IgD-negative memory B cell (primary cell): ENCODE results near the gene ENO4. TPM values are rescaled to one million over a fixed set of nuclear protein-coding genes. Genes with fewer than 3 reads are reported as not detected.
A peak's percentile ranks its signal among the peaks of the same experiment; 100 is the strongest.

Experiments
- H3K27ac Mint-ChIP-seq, 3 donors: one replicate each; pipeline ENCODE4 v1.8.0; 2020 to 2022; ENCODE audit warnings: mild to moderate bottlenecking in 3 of 3, mixed read lengths in 3 of 3, moderate library complexity in 1 of 3
- H3K27me3 Mint-ChIP-seq: one replicate; pipeline ENCODE4 v1.8.0; 2021; ENCODE audit warnings: mixed read lengths
- H3K36me3 Mint-ChIP-seq: one replicate; pipeline ENCODE4 v1.8.0; 2020; ENCODE audit warnings: mild to moderate bottlenecking, mixed read lengths
- H3K4me1 Mint-ChIP-seq, 3 donors: one replicate each; pipeline ENCODE4 v1.8.0; 2020 to 2022; ENCODE audit warnings: mixed read lengths in 3 of 3, mild to moderate bottlenecking in 1 of 3
- H3K4me3 Mint-ChIP-seq, 4 donors: one replicate each; pipeline ENCODE4 v1.8.0; 2020 to 2022; ENCODE audit warnings: mild to moderate bottlenecking in 4 of 4, mixed read lengths in 4 of 4, moderate library complexity in 3 of 4
- H3K9me3 Mint-ChIP-seq, 3 donors: one replicate each; pipeline ENCODE4 v1.8.0; 2020 to 2021; ENCODE audit warnings: mixed read lengths in 3 of 3, mild to moderate bottlenecking in 1 of 3
- polyA plus RNA-seq: library from polyadenylated mRNA; unstranded; fragments of 300-500 nt; fragmentation: Illumina TruSeq; gene quantifications from one replicate; pipeline ENCODE4 v1.2.3, GENCODE V29; 2021

ENO4 gene, protein sequence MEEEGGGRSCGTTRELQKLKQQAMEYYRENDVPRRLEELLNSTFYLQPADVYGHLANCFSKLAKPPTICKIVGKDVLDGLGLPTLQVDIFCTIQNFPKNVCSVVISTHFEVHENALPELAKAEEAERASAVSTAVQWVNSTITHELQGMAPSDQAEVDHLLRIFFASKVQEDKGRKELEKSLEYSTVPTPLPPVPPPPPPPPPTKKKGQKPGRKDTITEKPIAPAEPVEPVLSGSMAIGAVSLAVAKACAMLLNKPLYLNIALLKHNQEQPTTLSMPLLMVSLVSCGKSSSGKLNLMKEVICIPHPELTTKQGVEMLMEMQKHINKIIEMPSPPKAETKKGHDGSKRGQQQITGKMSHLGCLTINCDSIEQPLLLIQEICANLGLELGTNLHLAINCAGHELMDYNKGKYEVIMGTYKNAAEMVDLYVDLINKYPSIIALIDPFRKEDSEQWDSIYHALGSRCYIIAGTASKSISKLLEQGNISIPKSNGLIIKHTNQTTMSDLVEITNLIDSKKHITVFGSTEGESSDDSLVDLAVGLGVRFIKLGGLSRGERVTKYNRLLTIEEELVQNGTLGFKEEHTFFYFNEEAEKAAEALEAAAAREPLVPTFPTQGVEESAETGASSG
- 0.45 TPM for polyA plus RNA-seq

DNA sequence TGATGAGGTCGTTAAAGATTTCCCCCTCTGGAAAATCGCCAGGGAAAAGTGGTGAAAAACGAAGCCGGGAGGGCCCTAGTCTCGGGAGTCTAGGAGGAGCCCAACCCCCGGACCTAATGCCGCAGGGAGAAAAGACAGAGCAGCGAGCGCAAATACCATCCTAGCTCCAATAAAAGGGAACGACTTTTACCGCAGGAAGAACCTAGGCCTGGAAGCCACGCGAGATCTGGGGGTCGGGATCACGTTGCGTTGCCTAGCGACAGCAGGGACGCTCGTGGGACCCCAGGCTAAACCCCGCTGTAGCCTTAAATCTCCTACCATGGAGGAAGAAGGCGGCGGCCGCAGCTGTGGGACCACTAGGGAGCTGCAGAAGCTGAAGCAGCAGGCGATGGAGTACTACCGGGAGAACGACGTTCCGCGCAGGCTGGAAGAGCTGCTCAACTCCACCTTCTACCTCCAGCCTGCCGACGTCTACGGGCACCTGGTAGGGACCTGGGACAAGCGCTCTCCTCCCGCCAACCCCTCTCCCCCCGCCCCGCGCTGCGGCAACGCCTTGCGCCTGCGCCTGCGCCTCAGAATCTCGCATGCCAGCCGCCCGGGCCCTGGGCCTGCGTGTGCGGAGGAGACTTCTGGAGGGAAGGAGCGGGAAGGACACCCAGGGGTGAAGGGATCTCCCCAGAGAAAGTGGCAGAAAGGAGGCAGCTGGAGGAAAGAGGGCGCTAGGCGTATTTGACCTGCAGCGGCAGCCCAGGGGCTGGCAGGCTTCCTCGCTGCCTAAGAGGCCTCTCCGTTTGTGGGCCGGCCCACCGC lies at the start of gene ENO4:
Gene ENO4, plus strand, starts transcription at position 252 of the 810 bp plus-strand sequence. Its CDS starts 68 bp downstream, at position 320.
- H3K4me1 Mint-ChIP-seq, result peaks cover 0 to 40% (median 14%) of the 10 kb centered on the region in 3 donors
- peaks cover 5% of the 10 kb centered on the region for H3K27me3 Mint-ChIP-seq
- H3K4me3 Mint-ChIP-seq, result peak within 1 kb of the TSS; percentile 70 to 93 (median 90)
- H3K36me3 Mint-ChIP-seq, result no peaks in the 10 kb centered on the region
- H3K9me3 Mint-ChIP-seq, result no peaks in the 10 kb centered on the region
- H3K27ac Mint-ChIP-seq, result peak within 1 kb of the TSS; percentile 65 to 99 (median 98)

DNA sequence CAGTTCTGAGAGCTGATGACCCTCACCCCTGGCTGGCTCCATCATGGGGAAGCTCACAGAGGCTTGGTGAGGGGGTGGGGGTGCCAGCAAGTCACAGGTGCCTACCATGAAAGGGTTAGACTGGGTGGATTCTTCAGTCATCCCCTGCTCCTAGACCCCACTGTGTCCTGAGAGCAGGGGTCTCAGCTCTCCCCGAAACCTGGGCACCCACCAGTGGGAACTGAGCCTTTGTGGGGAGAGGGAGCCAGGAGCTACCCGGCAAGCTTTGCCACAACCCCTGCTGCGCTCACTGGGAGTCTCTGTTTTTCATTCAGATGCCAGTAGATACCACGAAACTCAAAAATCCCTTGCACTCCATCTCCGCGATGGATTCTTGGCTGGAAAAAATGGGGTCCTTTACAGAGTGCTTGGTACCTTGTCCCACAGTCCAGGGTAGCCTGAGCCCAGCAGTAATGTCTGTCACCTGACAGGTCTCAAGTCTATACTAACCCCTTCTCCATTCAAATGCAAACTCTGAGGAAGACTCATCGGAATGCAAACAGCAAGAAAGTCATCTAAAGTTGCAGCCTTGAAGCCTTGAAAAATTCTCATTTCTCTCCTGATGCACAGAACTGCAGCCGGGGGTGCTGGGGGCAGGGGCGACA lies 48.9 kb upstream of the ENO4 start:
- Mint-ChIP-seq H3K9me3 (peaks cover 0 to 1% (median 0%) of the 10 kb centered on the region in 3 donors), H3K4me3 (no peak overlapping the region), H3K36me3 (no peaks in the 10 kb centered on the region), H3K27ac (no peak overlapping the region), H3K27me3 (peaks cover 3% of the 10 kb centered on the region), H3K4me1 (no peaks in the 10 kb centered on the region)

DNA sequence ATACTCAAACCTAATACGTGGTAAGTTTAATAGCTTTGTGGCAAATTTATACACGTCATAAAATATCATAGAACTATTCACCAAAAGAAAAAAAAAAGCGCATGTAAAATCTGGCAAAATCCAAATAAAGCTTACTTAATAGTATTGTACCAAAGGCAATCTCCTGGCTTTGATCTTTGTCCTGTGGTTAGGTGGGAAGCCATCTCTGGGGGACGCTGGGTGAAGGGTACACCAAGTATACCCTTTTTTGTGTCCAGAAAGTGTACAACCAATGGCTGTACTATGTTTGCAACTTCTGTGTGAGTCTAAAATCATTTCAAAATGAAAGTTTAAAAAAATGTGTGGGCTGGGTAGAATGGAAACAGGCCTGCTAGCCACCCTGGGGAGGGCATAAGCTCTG lies 47.6 kb upstream of the ENO4 start:
- Mint-ChIP-seq H3K9me3 (peaks cover 0 to 1% (median 0%) of the 10 kb centered on the region in 3 donors), H3K27me3 (peaks cover 3% of the 10 kb centered on the region), H3K36me3 (no peaks in the 10 kb centered on the region), H3K27ac (no peak overlapping the region), H3K4me1 (no peaks in the 10 kb centered on the region), H3K4me3 (no peak overlapping the region)

DNA sequence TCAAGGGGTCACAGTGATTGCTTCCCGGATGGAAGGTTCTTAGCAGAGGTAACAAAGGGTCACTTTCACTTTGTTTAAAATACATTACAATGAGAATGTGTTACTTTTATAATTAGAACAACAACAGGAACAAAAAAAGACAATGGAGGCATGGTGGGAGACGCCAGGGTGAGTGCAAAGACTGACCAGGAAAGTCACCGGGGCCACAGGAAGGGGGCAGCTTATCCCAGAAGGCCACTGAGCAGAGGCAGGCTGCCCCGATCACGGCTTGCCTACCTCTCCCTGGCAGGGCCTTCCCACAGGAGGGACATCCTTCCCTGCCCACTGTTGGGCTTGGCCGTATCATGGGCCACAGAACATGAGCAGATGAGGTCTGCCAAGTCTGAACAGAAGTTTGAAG lies 46.8 kb upstream of the ENO4 start:
- Mint-ChIP-seq H3K27me3 (peaks cover 1% of the 10 kb centered on the region), H3K27ac (peak overlapping the region in 1 of 3 donors; percentile 82), H3K4me3 (no peak overlapping the region), H3K4me1 (no peaks in the 10 kb centered on the region), H3K36me3 (no peaks in the 10 kb centered on the region), H3K9me3 (peaks cover 0 to 1% (median 0%) of the 10 kb centered on the region in 3 donors)

DNA sequence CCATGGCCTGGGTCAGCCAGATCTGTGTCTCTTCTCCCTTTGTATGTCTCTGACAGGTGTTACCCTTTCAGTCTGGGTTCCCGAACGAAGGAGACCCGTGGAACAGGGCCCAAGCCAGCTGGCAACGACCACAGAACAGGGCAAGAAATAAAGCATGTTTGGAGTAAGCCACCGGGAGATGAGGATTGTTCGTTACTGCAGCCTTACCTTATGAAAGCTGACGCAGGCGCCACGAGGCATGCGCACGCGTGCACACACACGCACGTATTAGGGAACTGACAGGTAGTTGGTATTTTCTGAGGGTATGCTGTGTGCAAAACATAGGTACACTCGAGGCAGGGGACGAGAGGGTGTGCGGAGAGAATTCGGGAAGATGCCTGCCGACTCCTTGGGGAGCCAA lies 46.4 kb upstream of the ENO4 start:
- Mint-ChIP-seq H3K27me3 (no peaks in the 10 kb centered on the region), H3K36me3 (no peaks in the 10 kb centered on the region)

DNA sequence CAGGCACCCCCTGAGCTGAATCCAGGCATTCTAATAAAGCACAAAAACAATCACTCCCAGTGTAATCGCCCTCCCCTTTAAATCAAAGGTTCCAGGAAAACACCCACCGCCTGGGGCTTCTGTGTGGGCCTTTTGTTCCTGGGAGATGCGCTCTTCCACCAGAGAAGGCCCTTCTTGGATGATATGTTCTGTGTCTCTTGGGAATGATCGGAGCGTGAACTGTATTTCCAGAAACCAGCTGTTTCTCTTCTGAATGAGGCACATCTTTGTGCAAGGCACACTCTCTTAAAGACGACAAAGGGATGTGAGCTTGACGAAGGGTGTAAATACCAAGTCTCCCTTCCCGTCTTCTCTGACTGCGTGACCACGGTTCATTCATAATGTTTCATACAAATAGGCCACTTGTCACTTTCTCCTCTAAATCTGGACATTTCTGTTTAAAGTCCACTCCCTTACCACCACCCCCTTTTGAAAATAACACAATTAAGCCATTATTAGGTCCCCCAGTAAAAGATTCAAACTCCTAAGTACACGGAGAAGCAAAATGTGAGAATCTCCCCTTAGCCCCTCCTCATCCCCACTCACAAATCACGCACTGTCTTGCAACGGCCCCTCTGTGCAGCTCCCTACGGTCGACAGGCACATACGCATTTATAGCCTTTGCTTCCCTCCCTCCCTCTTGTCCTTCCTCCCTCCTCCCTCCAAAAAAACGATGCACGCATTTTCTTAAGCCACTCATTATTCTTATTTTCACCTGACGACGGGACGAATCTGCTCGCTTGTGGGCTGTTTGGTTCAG lies 45.6 kb upstream of the ENO4 start:
- Mint-ChIP-seq H3K36me3 (no peaks in the 10 kb centered on the region), H3K4me1 (no peaks in the 10 kb centered on the region), H3K27me3 (no peaks in the 10 kb centered on the region), H3K9me3 (no peaks in the 10 kb centered on the region), H3K4me3 (no peak overlapping the region), H3K27ac (no peak overlapping the region)

More for the DNA sequence above, 46.4 kb upstream of the ENO4 start:
- no peaks in the 10 kb centered on the region for H3K9me3 Mint-ChIP-seq
- H3K4me1 Mint-ChIP-seq, result no peaks in the 10 kb centered on the region
- no peak overlapping the region for H3K4me3 Mint-ChIP-seq
- H3K27ac Mint-ChIP-seq, result peak overlapping the region in 2 of 3 donors; percentile 65 to 82

DNA sequence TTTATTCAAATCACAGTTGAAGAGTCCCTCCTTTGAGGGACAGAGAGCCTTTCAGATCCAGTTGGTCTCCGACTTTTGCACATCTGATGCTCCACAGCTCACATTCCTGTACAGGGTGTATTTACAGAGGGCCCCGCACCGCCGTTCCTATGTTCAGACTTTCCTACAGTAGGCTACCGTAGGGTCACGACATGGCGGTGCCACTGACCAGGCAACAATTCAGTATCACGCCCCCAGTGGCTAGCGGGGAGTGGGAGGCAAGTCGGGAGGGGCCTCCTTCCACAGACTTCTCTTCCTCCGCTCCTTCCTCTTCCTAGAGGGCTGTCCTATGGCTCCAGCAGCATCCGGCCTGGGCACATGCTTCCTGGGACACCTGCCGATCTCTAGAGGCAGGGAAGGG lies 40.6 kb upstream of the ENO4 start:
- Mint-ChIP-seq H3K27me3 (peaks cover 13% of the 10 kb centered on the region), H3K4me1 (peaks cover 0 to 2% (median 0%) of the 10 kb centered on the region in 3 donors), H3K4me3 (no peak overlapping the region), H3K9me3 (peaks cover 0 to 3% (median 0%) of the 10 kb centered on the region in 3 donors), H3K27ac (no peak overlapping the region), H3K36me3 (no peaks in the 10 kb centered on the region)

DNA sequence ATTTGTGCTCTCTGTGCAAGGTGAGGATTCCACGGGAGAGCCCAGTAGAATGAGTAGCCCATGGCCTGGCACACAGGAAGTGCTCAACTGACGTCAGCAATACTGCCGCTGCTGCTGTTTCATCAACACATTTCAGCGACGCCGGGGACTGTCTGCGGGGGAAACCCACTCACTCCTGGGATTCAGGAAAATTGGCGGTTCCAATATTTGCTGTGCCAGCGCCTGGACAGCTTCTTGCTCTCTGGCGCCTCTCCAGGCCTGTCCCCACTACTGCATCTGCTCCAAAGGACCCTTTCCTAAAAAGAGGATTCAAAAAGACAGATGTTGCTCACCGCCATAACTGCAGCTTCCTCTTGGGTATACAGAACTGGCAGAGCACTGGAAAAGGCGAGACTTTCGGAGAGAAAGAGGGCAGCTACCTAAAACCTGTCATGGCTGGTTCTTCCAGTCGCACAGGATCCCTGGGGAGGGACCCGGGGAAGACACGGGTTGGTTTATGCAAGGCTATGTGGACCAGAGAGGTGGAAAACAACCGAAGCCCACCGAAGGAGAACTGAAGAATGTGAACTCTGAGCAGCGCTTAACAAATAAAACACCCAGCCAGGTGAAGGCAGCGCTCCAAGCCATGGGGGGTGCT lies 39.7 kb upstream of the ENO4 start:
- Mint-ChIP-seq H3K27ac (no peak overlapping the region), H3K9me3 (peaks cover 0 to 3% (median 0%) of the 10 kb centered on the region in 3 donors), H3K4me3 (peak overlapping the region in 1 of 4 donors; percentile 33)

DNA sequence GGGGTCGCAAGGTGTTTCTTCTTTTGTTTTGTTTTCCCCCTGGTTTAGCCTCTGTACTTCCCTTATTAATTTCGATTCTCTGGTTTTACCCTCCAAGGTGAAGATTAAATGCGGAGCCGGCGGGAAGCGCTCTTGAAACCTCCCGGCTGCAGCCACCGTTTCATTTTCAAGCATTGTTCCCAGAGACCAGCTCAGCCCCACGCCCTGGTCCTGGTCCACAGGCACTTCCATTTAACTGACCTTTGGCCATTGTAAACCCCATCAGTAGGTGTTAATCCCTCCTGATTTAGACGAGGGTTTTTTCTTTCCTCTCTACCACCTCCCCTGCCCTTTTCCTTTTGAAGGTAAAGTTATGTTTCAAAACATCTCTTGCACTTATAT lies 39.2 kb upstream of the ENO4 start:
- H3K4me3 Mint-ChIP-seq, result peak overlapping the region in 1 of 4 donors; percentile 33
- H3K36me3 Mint-ChIP-seq, result no peaks in the 10 kb centered on the region
- no peak overlapping the region for H3K27ac Mint-ChIP-seq
- peaks cover 0 to 4% (median 0%) of the 10 kb centered on the region in 3 donors for H3K9me3 Mint-ChIP-seq
- peaks cover 13% of the 10 kb centered on the region for H3K27me3 Mint-ChIP-seq
- peaks cover 0 to 2% (median 0%) of the 10 kb centered on the region in 3 donors for H3K4me1 Mint-ChIP-seq

More for the DNA sequence above, 39.7 kb upstream of the ENO4 start:
- H3K36me3 Mint-ChIP-seq, result no peaks in the 10 kb centered on the region
- peaks cover 0 to 2% (median 0%) of the 10 kb centered on the region in 3 donors for H3K4me1 Mint-ChIP-seq
- peaks cover 13% of the 10 kb centered on the region for H3K27me3 Mint-ChIP-seq

DNA sequence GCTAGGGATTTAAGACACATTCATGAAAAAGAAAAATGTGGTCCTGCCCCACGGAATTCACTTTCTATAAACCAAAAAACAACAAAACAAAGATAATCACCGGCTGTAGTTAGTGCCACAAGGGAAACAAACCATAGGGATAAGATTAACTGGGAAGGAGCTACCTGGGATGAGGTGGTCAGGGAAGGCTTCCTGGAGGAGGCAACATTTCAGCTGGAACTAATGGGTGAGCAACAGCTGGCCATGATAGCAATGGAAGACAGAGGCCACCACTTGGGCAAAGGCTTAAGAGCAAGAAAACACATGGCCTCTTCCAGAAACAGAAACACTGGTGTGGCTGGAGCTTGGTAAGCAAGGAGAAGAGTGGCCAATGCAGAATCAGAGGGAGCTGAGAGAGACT lies 38.4 kb upstream of the ENO4 start:
- H3K36me3 Mint-ChIP-seq, result no peaks in the 10 kb centered on the region
- H3K27ac Mint-ChIP-seq, result no peak overlapping the region
- H3K27me3 Mint-ChIP-seq, result peaks cover 13% of the 10 kb centered on the region
- H3K9me3 Mint-ChIP-seq, result peaks cover 0 to 4% (median 0%) of the 10 kb centered on the region in 3 donors
- peaks cover 0 to 2% (median 0%) of the 10 kb centered on the region in 3 donors for H3K4me1 Mint-ChIP-seq
- no peak overlapping the region for H3K4me3 Mint-ChIP-seq

DNA sequence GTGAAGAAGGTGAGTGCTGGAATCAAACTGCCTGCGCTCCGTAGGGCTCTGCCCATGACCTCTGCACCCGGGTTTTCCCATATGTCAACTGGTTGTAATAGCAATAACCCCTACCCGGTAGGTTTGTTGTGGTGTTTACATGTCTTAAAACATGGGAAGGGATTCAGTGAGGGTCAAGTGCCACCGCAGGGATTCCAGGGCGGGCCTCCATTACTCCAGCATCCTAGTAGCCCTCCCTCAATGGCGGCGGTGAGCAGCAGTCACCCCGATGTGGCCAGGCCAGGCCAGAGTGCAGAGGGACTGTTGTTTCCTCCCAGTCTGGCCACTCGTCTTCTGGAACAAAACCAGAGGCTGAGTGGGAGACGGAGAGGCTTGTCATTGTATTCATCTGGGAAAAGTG lies 37.6 kb upstream of the ENO4 start:
- Mint-ChIP-seq H3K4me1 (peaks cover 0 to 2% (median 0%) of the 10 kb centered on the region in 3 donors), H3K36me3 (no peaks in the 10 kb centered on the region), H3K9me3 (peaks cover 0 to 4% (median 0%) of the 10 kb centered on the region in 3 donors), H3K27ac (no peak overlapping the region), H3K4me3 (no peak overlapping the region), H3K27me3 (peaks cover 13% of the 10 kb centered on the region)

DNA sequence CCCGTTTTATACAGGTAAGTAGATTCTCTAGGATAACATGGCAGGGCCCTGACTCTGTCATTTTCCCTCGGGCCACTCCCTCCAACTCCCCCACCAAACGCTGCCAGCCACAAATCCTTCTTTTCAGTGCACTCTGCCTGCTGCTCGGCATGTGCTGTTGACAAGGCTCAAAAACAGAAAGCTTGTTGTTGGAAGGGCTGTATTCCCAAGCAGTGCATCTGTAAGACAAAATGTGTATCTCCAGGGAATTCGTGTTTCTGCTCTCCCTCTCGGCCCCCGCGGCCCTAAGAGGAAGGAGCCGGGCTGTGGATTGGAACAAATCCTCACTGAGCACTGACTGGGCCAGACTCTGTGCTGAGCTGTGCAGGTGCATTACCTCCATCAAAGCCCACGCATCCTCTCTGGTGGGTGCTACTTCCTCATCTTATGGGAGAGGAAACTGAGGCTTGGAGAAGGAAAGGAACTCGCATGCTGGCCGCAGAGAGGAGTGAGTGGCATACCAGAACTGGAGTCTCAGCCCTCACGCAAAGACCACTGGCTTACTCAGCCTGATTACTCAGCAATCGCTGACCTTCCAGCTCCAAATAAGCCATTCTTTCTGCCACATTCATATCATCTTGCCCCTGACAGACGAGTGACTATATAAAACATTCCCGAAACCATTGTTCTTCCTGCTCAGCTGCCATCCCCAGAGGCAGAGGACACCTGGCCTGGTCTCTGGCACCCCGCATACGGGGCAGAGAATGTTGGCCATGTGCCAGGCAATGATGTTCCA lies 33.5 kb upstream of the ENO4 start:
- Mint-ChIP-seq H3K4me1 (peaks cover 0 to 4% (median 0%) of the 10 kb centered on the region in 3 donors), H3K4me3 (no peak overlapping the region), H3K27ac (peak overlapping the region in 1 of 3 donors; percentile 27), H3K9me3 (peaks cover 0 to 4% (median 0%) of the 10 kb centered on the region in 3 donors), H3K27me3 (peaks cover 3% of the 10 kb centered on the region), H3K36me3 (no peaks in the 10 kb centered on the region)

DNA sequence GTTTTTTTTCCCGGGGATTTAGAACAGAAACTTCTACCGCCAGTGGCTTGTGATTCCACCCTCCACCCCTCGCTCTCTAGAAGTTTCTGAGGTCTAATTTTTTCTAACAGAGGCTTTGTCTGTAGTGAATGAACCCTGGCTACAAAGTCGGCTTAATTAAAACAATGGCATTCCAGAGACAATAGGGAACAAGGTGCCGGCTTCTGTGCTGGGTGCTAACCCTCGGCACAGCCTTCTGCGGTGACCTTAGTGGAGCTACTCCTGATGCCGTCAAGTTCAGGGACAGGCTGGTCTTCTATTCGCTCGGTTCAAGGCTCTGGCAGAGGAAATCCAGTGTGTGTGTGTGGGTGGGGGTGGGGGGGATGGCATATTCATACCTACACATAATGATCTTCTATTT lies 32.1 kb upstream of the ENO4 start:
- no peaks in the 10 kb centered on the region for H3K36me3 Mint-ChIP-seq
- H3K27me3 Mint-ChIP-seq, result no peaks in the 10 kb centered on the region
- no peak overlapping the region for H3K4me3 Mint-ChIP-seq
- H3K9me3 Mint-ChIP-seq, result peaks cover 0 to 5% (median 4%) of the 10 kb centered on the region in 3 donors
- peaks cover 0 to 4% (median 0%) of the 10 kb centered on the region in 3 donors for H3K4me1 Mint-ChIP-seq
- no peak overlapping the region for H3K27ac Mint-ChIP-seq
